Trophoblast cell (in vitro differentiated cells and primary cell): ENCODE results near the gene TCF12.

Experiments
- DNase-seq, 2 donors: peaks; one replicate each; pipeline ENCODE4 v3.0.0-alpha.2; 2016
- H2AFZ ChIP-seq: 2 replicates; pipeline ENCODE4 v1.6.1; 2013; ENCODE audit warnings: low read length, moderate library complexity, mild to moderate bottlenecking; ENCODE audit not compliant: insufficient read depth, poor library complexity
- H2AK5ac ChIP-seq: 2 replicates; pipeline ENCODE4 v1.6.1; 2013; ENCODE audit warnings: mild to moderate bottlenecking, low read length
- H2BK120ac ChIP-seq: 2 replicates; pipeline ENCODE4 v1.6.1; 2013; ENCODE audit warnings: low read length, mild to moderate bottlenecking, moderate library complexity; ENCODE audit not compliant: insufficient read depth, poor library complexity
- H2BK12ac ChIP-seq: 2 replicates; pipeline ENCODE4 v1.6.1; 2013; ENCODE audit warnings: mild to moderate bottlenecking, low read length, moderate library complexity
- H2BK5ac ChIP-seq: 2 replicates; pipeline ENCODE4 v1.6.1; 2013; ENCODE audit warnings: low read length, low read depth, moderate library complexity, mild to moderate bottlenecking; ENCODE audit not compliant: poor library complexity
- H3K14ac ChIP-seq: 2 replicates; pipeline ENCODE4 v1.6.1; 2013; ENCODE audit warnings: mild to moderate bottlenecking, low read length
- H3K18ac ChIP-seq: 2 replicates; pipeline ENCODE4 v1.6.1; 2013; ENCODE audit warnings: mild to moderate bottlenecking, low read length
- H3K23ac ChIP-seq: 2 replicates; pipeline ENCODE4 v1.6.1; 2013; ENCODE audit warnings: low read length
- H3K27ac ChIP-seq: 2 replicates; pipeline ENCODE4 v1.5.1; 2013; ENCODE audit warnings: low read depth, mild to moderate bottlenecking, inconsistent platforms, low read length, moderate library complexity
- H3K27me3 ChIP-seq: 2 replicates; pipeline ENCODE4 v1.6.1; 2013; ENCODE audit warnings: inconsistent platforms, mild to moderate bottlenecking, low read length, moderate library complexity; ENCODE audit not compliant: insufficient read depth
- H3K36me3 ChIP-seq, 2 experiments: 1 replicate in 1 of 2; 2 replicates in 1 of 2; pipeline ENCODE4 v1.6.1; 2013; ENCODE audit warnings: low read length in 2 of 2, mild to moderate bottlenecking in 2 of 2, moderate library complexity in 1 of 2; ENCODE audit not compliant: insufficient read depth in 2 of 2, control insufficient read depth in 1 of 2
- H3K4ac ChIP-seq: 2 replicates; pipeline ENCODE4 v1.6.1; 2013; ENCODE audit warnings: low read depth, mild to moderate bottlenecking, low read length, moderate library complexity
- H3K4me1 ChIP-seq, 2 experiments: 1 replicate in 1 of 2; 2 replicates in 1 of 2; pipeline ENCODE4 v1.6.1; 2013; ENCODE audit warnings: low read length in 2 of 2, mild to moderate bottlenecking in 2 of 2, moderate library complexity in 1 of 2; ENCODE audit not compliant: insufficient read depth in 2 of 2, control insufficient read depth in 1 of 2
- H3K4me2 ChIP-seq: 2 replicates; pipeline ENCODE4 v1.6.1; 2013; ENCODE audit warnings: inconsistent platforms, mild to moderate bottlenecking, low read length, moderate library complexity
- H3K4me3 ChIP-seq: 2 replicates; pipeline ENCODE4 v1.5.1; 2013; ENCODE audit warnings: mild to moderate bottlenecking, low read depth, low read length, inconsistent platforms
- H3K79me1 ChIP-seq: one replicate; pipeline ENCODE4 v1.6.1; 2013; ENCODE audit warnings: low read length
- H3K79me2 ChIP-seq: 2 replicates; pipeline ENCODE4 v1.6.1; 2013; ENCODE audit warnings: low read length, mild to moderate bottlenecking; ENCODE audit not compliant: control insufficient read depth, insufficient read depth, poor library complexity
- H3K9ac ChIP-seq: 2 replicates; pipeline ENCODE4 v1.6.1; 2013; ENCODE audit warnings: mild to moderate bottlenecking, low read length
- H3K9me3 ChIP-seq: 2 replicates; pipeline ENCODE4 v1.6.1; 2013; ENCODE audit warnings: low read depth, mild to moderate bottlenecking, control low read depth, inconsistent platforms, low read length; ENCODE audit not compliant: insufficient read depth
- H4K12ac ChIP-seq: 2 replicates; pipeline ENCODE4 v1.6.1; 2013; ENCODE audit warnings: low read depth, mild to moderate bottlenecking, low read length, moderate library complexity
- H4K8ac ChIP-seq: 2 replicates; pipeline ENCODE4 v1.6.1; 2013; ENCODE audit warnings: low read depth, mild to moderate bottlenecking, low read length, moderate library complexity
- H4K91ac ChIP-seq: one replicate; pipeline ENCODE4 v1.6.1; 2013; ENCODE audit warnings: low read depth, mild to moderate bottlenecking, low read length, moderate library complexity
- WGBS: extraction: QIAGEN DNeasy Blood & Tissue Kit; methylation state at CpG from one replicate; pipeline ENCODE4 v1.1.7; 2013; ENCODE audit warnings: missing lambda C conversion rate; ENCODE audit not compliant: insufficient read length, insufficient coverage; ENCODE audit errors: extremely low coverage; 5-methylcytosine and 5-hydroxymethylcytosine counted together

Gene TCF12

DNA sequence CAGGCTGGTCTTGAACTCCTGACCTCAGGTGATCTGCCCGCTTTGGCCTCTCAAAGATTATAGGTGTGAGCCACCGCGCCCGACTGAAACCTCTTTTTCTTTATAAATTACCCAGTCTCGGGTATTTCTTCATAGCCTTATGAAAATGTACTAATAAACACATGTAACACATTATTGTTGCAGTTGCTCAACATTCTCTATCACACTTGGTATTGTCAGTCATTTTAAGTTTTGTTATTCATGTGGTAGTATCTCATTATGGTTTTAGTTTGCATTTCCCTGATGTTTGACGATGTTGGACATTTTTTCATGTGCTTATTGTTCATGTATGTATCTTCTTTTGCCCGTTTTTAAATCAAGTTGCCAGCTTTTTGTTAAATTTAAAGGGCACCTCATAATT lies 109.7 kb downstream of the TCF12 start:
- no peak overlapping the region for H3K14ac ChIP-seq
- H4K91ac ChIP-seq: no peak overlapping the region
- H2AK5ac ChIP-seq: no peak overlapping the region
- H3K79me1 ChIP-seq: no peaks in the 10 kb centered on the region
- H3K4ac ChIP-seq: no peak overlapping the region
- H3K4me2 ChIP-seq: no peak overlapping the region
- H2AFZ ChIP-seq: no peak overlapping the region
- no peak overlapping the region for H4K12ac ChIP-seq
- H4K8ac ChIP-seq: no peak overlapping the region
- no peak overlapping the region for H3K9ac ChIP-seq
- H2BK120ac ChIP-seq: no peak overlapping the region
- no peak overlapping the region for H3K18ac ChIP-seq
- H3K9me3 ChIP-seq: no peaks in the 10 kb centered on the region
- DNase-seq: no peak
- peaks cover 0 to 4% of the 10 kb centered on the region in 2 experiments for H3K4me1 ChIP-seq
- H3K36me3 ChIP-seq: no peaks in the 10 kb centered on the region
- no CpG with 5 or more reads among the region's 7 CpGs for WGBS
- no peak overlapping the region for H3K27ac ChIP-seq
- no peak overlapping the region for H2BK12ac ChIP-seq
- no peak overlapping the region for H3K23ac ChIP-seq
- no peaks in the 10 kb centered on the region for H3K27me3 ChIP-seq
- no peak overlapping the region for H2BK5ac ChIP-seq
- no peak overlapping the region for H3K4me3 ChIP-seq
- peaks cover 2% of the 10 kb centered on the region for H3K79me2 ChIP-seq

DNA sequence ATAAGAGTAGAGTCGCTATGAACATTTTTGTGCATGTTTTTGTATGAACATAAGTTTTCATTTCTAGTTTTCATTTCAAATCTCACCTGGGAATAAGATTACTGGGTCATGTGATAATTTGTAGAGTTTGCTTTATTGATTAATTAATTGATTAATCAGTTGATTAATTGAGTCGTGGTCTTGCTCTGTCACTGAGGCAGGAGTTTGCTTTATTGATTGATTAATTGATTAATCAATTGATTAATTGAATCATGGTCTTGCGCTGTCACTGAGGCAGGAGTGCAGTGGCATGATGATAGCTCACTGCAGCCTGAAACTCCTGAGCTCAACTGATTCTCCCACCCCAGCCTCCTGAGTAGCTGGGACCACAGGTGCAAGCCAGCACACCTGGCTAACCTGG lies 111.6 kb downstream of the TCF12 start:
- no peaks in the 10 kb centered on the region for H3K79me2 ChIP-seq
- no peak overlapping the region for H3K4me3 ChIP-seq
- H2BK12ac ChIP-seq: no peak overlapping the region
- no peak overlapping the region for H3K4ac ChIP-seq
- H3K9ac ChIP-seq: no peak overlapping the region
- WGBS: no CpG with 5 or more reads among the region's 3 CpGs
- no peak overlapping the region for H4K8ac ChIP-seq
- no peak overlapping the region for H4K12ac ChIP-seq
- H2BK120ac ChIP-seq: no peak overlapping the region
- DNase-seq: no peak
- H3K27me3 ChIP-seq: no peaks in the 10 kb centered on the region
- no peak overlapping the region for H2BK5ac ChIP-seq
- H3K36me3 ChIP-seq: no peaks in the 10 kb centered on the region
- H3K23ac ChIP-seq: no peak overlapping the region
- peaks cover 0 to 4% of the 10 kb centered on the region in 2 experiments for H3K4me1 ChIP-seq
- no peak overlapping the region for H4K91ac ChIP-seq
- H2AFZ ChIP-seq: no peak overlapping the region
- H3K79me1 ChIP-seq: no peaks in the 10 kb centered on the region
- no peak overlapping the region for H3K18ac ChIP-seq
- H3K27ac ChIP-seq: no peak overlapping the region
- H3K9me3 ChIP-seq: no peaks in the 10 kb centered on the region
- H3K14ac ChIP-seq: no peak overlapping the region
- H2AK5ac ChIP-seq: no peak overlapping the region
- H3K4me2 ChIP-seq: no peak overlapping the region

DNA sequence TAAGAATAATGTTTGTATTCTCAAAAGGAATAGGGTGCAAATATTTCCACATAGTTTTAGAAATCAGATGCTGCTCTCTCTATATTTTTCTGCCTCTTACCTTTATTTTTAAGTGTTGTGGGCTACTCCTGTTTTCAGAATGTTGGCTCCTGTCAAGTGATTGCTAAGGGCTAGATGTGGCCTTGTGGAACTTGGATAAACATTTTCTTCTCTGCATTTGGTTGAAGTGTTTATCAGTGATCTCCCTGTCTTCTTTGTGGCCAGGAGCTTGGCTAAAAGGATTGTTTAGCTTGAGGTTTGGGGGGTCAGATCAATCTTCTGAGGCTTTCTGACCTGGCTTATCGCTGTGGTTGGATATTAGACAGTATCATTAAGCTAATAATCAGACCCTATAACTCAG lies 112.6 kb downstream of the TCF12 start:
- H3K4ac ChIP-seq: no peak overlapping the region
- no peak overlapping the region for H3K14ac ChIP-seq
- no CpG with 5 or more reads among the region's 1 CpG for WGBS
- H3K23ac ChIP-seq: no peak overlapping the region
- no peak overlapping the region for H4K8ac ChIP-seq
- H2BK5ac ChIP-seq: no peak overlapping the region
- peaks cover 0 to 4% of the 10 kb centered on the region in 2 experiments for H3K4me1 ChIP-seq
- H3K4me3 ChIP-seq: no peak overlapping the region
- no peak overlapping the region for H4K91ac ChIP-seq
- no peak for DNase-seq
- H2BK120ac ChIP-seq: no peak overlapping the region
- no peak overlapping the region for H2AFZ ChIP-seq
- H2AK5ac ChIP-seq: no peak overlapping the region
- no peaks in the 10 kb centered on the region for H3K36me3 ChIP-seq
- H3K9me3 ChIP-seq: no peaks in the 10 kb centered on the region
- no peak overlapping the region for H3K4me2 ChIP-seq
- no peak overlapping the region for H4K12ac ChIP-seq
- H3K27me3 ChIP-seq: no peaks in the 10 kb centered on the region
- no peak overlapping the region for H3K27ac ChIP-seq
- H2BK12ac ChIP-seq: no peak overlapping the region
- H3K9ac ChIP-seq: no peak overlapping the region
- no peaks in the 10 kb centered on the region for H3K79me2 ChIP-seq
- H3K79me1 ChIP-seq: no peaks in the 10 kb centered on the region
- H3K18ac ChIP-seq: no peak overlapping the region

DNA sequence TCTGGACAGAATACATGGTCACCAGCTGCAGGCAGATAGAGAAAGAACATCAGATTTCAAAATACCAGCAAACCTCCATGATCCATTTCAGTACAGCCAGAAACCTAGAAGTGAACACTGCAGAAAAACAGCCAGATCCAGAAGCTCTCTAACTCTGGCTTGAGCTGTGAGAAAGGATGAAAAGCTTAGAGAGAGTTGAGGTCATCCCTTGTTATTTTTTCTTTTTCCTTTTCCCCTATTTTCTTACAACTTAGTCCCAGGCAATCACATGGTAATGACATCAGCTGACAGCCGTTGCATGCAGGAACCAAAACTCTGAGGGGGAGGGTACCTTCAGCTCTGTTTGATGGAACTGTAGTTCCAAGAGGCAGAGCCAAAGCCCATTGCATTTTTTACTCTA lies 113.2 kb downstream of the TCF12 start:
- no peak for DNase-seq
- Histone ChIP-seq H2AFZ (no peak overlapping the region), H2BK120ac (no peak overlapping the region), H3K4me2 (no peak overlapping the region), H4K12ac (no peak overlapping the region), H4K8ac (no peak overlapping the region), H3K79me1 (no peaks in the 10 kb centered on the region), H4K91ac (no peak overlapping the region), H3K14ac (no peak overlapping the region), H3K23ac (no peak overlapping the region), H3K4me1 (peaks cover 0 to 4% of the 10 kb centered on the region in 2 experiments), H3K79me2 (no peaks in the 10 kb centered on the region), H2BK12ac (no peak overlapping the region), H3K9me3 (no peaks in the 10 kb centered on the region), H3K36me3 (no peaks in the 10 kb centered on the region), H3K27ac (no peak overlapping the region), H3K18ac (no peak overlapping the region), H3K9ac (no peak overlapping the region), H3K4ac (no peak overlapping the region), H2BK5ac (no peak overlapping the region), H3K27me3 (no peaks in the 10 kb centered on the region), H3K4me3 (no peak overlapping the region), H2AK5ac (no peak overlapping the region)
- no CpG with 5 or more reads among the region's 1 CpG for WGBS
